Measurements from ENCODE around the gene CTBP1.

GRCh38 chr4:1253831-1254230 lies 4.9 kb upstream of the CTBP1 start:
- no peak for TF ChIP-seq CTCF (IDR thresholded peaks at IDR 0.05; ENCODE audit: low read length)
- TF ChIP-seq EZH2 (IDR thresholded peaks at IDR 0.05; ENCODE audit: borderline replicate concordance, low read length), result no peak

Measured in OCI-LY1 (cell line).